PC-9 (cell line): ENCODE measurements around the gene PRUNE2. TPM values are rescaled to one million over a fixed set of nuclear protein-coding genes. Genes with fewer than 3 reads are reported as not detected.
"Not testable (repeated sequence)": the region's sequence is repeated elsewhere in the genome, so short reads cannot be mapped to it uniquely, and the experiment has no call there.

Source experiments
- Bru-seq: library from RNA; stranded (reverse); fragments of 400-500 nt; gene quantifications from one replicate; lab custom pipeline; 2021; lab: Mats Ljungman, UMichigan
- BruChase-seq, 2 experiments: library from RNA; stranded (reverse); fragments of 400-500 nt; gene quantifications; one replicate each; lab custom pipeline; 2021; lab: Mats Ljungman, UMichigan
- BruUV-seq: library from RNA; stranded (reverse); fragments of 400-500 nt; replicated peaks from 2 replicates; lab custom pipeline; 2021; lab: Mats Ljungman, UMichigan
- CTCF ChIA-PET: fragments of 300-600 bp; sonication (Branson Sonifier 250); formaldehyde crosslinking; loops from one replicate; lab custom pipeline; 2022; ENCODE audit warnings: antibody characterized with exemption; lab: Charles Lee
- POLR2A ChIA-PET: fragments of 300-600 bp; sonication (Branson Sonifier 250); formaldehyde crosslinking; loops from one replicate; lab custom pipeline; 2022; ENCODE audit warnings: antibody characterized with exemption; ENCODE audit not compliant: unreplicated experiment; lab: Charles Lee
- DNase-seq, 2 experiments: peaks; one replicate each; pipeline versions ENCODE4 v3.0.0 to v3.0.0-alpha.2; 2015 to 2022; ENCODE audit warnings: mixed read lengths in 1 of 2
- H2AFZ ChIP-seq: fragments of 200-600 bp; sonication (generic); 2 replicates; pipeline ENCODE4 v1.8.1; 2017; ENCODE audit warnings: antibody characterized with exemption
- H3F3A ChIP-seq: fragments of 200-600 bp; sonication (generic); 2 replicates; pipeline ENCODE4 v1.8.1; 2017; ENCODE audit warnings: antibody characterized with exemption, mild to moderate bottlenecking, low read depth; ENCODE audit not compliant: insufficient read depth
- H3K27ac ChIP-seq: fragments of 200-600 bp; sonication (generic); 2 replicates; pipeline ENCODE4 v1.6.1; 2016; ENCODE audit warnings: mixed run types
- H3K27me3 ChIP-seq: fragments of 200-600 bp; sonication (generic); 2 replicates; pipeline ENCODE4 v1.6.1; 2016; ENCODE audit warnings: low read depth, mixed run types; ENCODE audit not compliant: insufficient read depth
- H3K36me3 ChIP-seq: fragments of 200-600 bp; sonication (generic); 2 replicates; pipeline ENCODE4 v1.6.1; 2016; ENCODE audit warnings: low read depth, mixed run types
- H3K4me1 ChIP-seq: fragments of 200-600 bp; sonication (generic); replicated peaks from 2 replicates; pipeline ENCODE4 v1.6.1; 2016; ENCODE audit warnings: mixed run types; ENCODE audit not compliant: insufficient read depth
- H3K4me2 ChIP-seq: fragments of 200-600 bp; sonication (generic); 2 replicates; pipeline ENCODE4 v1.6.1; 2017; ENCODE audit warnings: mixed run types
- H3K4me3 ChIP-seq: fragments of 200-600 bp; sonication (generic); 2 replicates; pipeline ENCODE4 v1.6.1; 2016; ENCODE audit warnings: mixed run types
- H3K79me2 ChIP-seq: fragments of 200-600 bp; sonication (generic); 2 replicates; pipeline ENCODE4 v1.6.1; 2017; ENCODE audit warnings: low read depth, mixed run types
- H3K9me2 ChIP-seq: fragments of 200-600 bp; sonication (generic); 2 replicates; pipeline ENCODE4 v1.8.1; 2017; ENCODE audit warnings: mild to moderate bottlenecking; ENCODE audit not compliant: insufficient read depth
- H3K9me3 ChIP-seq: fragments of 200-600 bp; sonication (generic); 2 replicates; pipeline ENCODE4 v1.8.1; 2016; ENCODE audit warnings: low read depth; ENCODE audit not compliant: insufficient read depth
- H4K20me1 ChIP-seq: fragments of 200-600 bp; sonication (generic); 2 replicates; pipeline ENCODE4 v1.8.1; 2017; ENCODE audit not compliant: insufficient read depth
- CTCF ChIP-seq: fragments of 200-600 bp; sonication (generic); conservative IDR thresholded peaks from 2 replicates; pipeline ENCODE4 v1.6.1; 2017; ENCODE audit warnings: mixed run types, antibody characterized with exemption, mild to moderate bottlenecking, moderate library complexity
- EZH2 ChIP-seq: fragments of 200-600 bp; sonication (generic); IDR thresholded peaks from 2 replicates; pipeline ENCODE4 v1.8.0; 2017; ENCODE audit warnings: antibody characterized with exemption, low read depth
- intact Hi-C: fragments of 100-400 bp; cut with micrococcal nuclease; formaldehyde crosslinking; loops from one replicate; pipeline ENCODE4 v1.10.0; 2022; ENCODE audit not compliant: unreplicated experiment
- long read RNA-seq: library from polyadenylated mRNA; stranded (forward); transcript quantifications from one replicate; pipeline ENCODE4 v2.0.0, GENCODE V29; 2022
- total RNA-seq: library from RNA; stranded (reverse); gene quantifications from 2 replicates; pipeline ENCODE4 v1.2.3, GENCODE V29; 2021

The PRUNE2 gene, protein sequence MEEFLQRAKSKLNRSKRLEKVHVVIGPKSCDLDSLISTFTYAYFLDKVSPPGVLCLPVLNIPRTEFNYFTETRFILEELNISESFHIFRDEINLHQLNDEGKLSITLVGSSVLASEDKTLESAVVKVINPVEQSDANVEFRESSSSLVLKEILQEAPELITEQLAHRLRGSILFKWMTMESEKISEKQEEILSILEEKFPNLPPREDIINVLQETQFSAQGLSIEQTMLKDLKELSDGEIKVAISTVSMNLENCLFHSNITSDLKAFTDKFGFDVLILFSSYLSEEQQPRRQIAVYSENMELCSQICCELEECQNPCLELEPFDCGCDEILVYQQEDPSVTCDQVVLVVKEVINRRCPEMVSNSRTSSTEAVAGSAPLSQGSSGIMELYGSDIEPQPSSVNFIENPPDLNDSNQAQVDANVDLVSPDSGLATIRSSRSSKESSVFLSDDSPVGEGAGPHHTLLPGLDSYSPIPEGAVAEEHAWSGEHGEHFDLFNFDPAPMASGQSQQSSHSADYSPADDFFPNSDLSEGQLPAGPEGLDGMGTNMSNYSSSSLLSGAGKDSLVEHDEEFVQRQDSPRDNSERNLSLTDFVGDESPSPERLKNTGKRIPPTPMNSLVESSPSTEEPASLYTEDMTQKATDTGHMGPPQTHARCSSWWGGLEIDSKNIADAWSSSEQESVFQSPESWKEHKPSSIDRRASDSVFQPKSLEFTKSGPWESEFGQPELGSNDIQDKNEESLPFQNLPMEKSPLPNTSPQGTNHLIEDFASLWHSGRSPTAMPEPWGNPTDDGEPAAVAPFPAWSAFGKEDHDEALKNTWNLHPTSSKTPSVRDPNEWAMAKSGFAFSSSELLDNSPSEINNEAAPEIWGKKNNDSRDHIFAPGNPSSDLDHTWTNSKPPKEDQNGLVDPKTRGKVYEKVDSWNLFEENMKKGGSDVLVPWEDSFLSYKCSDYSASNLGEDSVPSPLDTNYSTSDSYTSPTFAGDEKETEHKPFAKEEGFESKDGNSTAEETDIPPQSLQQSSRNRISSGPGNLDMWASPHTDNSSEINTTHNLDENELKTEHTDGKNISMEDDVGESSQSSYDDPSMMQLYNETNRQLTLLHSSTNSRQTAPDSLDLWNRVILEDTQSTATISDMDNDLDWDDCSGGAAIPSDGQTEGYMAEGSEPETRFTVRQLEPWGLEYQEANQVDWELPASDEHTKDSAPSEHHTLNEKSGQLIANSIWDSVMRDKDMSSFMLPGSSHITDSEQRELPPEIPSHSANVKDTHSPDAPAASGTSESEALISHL (N-terminal part only)
- 0.20 TPM in 1 of 2 replicates, not detected in the other for total RNA-seq
- percentile 8 among the genes with signal in this experiment for Bru-seq, nascent RNA
- percentile 4 among the genes with signal in this experiment for BruChase-seq, experiment 1, labeled RNA remaining after a 2-hour chase
- BruChase-seq, experiment 2, labeled RNA remaining after a 6-hour chase, result percentile 6 among the genes with signal in this experiment
- long read RNA-seq, result 0 reads

GRCh38 chr9:76905791-76906646 is at the start of gene PRUNE2:
Gene PRUNE2, minus strand, starts transcription at chr9:76906114. Its CDS starts 151 bp downstream, at chr9:76905963.
- Histone ChIP-seq H3K9me3 (no peaks in the 10 kb centered on the region), H3F3A (no peaks in the 10 kb centered on the region), H3K36me3 (no peaks in the 10 kb centered on the region), H3K27ac (no peak within 1 kb of the TSS), H2AFZ (no peak within 1 kb of the TSS), H4K20me1 (no peaks in the 10 kb centered on the region), H3K27me3 (peaks cover 52% of the 10 kb centered on the region), H3K9me2 (no peaks in the 10 kb centered on the region), H3K4me3 (no peak within 1 kb of the TSS), H3K4me1 (no peaks in the 10 kb centered on the region), H3K79me2 (no peaks in the 10 kb centered on the region), H3K4me2 (no peak within 1 kb of the TSS)
- CTCF ChIA-PET, result no interaction called here
- intact Hi-C loops, result no loop called here
- POLR2A ChIA-PET, result no interaction called here
- peak in 1 of 2 experiments; percentile 14 for DNase-seq
- no peak for TF ChIP-seq EZH2
- BruUV-seq, result no TSS peak

DNA sequence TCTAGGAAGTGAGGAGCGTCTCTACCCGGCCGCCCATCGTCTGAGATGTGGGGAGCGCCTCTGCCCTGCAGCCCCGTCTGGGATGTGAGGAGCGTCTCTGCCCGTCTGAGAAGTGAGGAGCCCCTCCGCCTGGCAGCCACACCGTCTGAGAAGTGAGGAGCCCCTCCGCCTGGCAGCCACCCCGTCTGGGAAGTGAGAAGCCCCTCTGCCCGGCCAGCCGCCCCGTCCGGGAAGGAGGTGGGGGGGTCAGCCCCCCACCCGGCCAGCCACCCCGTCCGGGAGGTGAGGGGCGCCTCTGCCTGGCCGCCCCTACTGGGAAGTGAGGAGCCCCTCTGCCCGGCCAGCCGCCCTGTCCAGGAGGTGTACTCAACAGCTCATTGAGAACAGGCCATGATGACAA is 49.5 kb upstream of the PRUNE2 start:
- H3K36me3 ChIP-seq, H3K4me2 ChIP-seq, H3K27ac ChIP-seq, H3F3A ChIP-seq, H2AFZ ChIP-seq, BruUV-seq, POLR2A ChIA-PET, H4K20me1 ChIP-seq, H3K79me2 ChIP-seq, DNase-seq, CTCF ChIA-PET, H3K9me2 ChIP-seq, H3K9me3 ChIP-seq, H3K4me3 ChIP-seq, intact Hi-C loops, H3K4me1 ChIP-seq: not testable (repeated sequence)
- peaks cover 50% of the 10 kb centered on the region for H3K27me3 ChIP-seq

GRCh38 chr9:76949865-76950264 is 44.0 kb upstream of the PRUNE2 start:
- Histone ChIP-seq H3K9me2 (no peaks in the 10 kb centered on the region), H3K4me3 (no peak overlapping the region), H2AFZ (no peak overlapping the region), H3K27ac (no peak overlapping the region), H3K4me1 (no peaks in the 10 kb centered on the region), H3K36me3 (no peaks in the 10 kb centered on the region), H3K9me3 (peaks cover 5% of the 10 kb centered on the region; the same call in 1 of the 2 replicates), H3F3A (no peaks in the 10 kb centered on the region), H3K4me2 (no peak overlapping the region), H3K79me2 (no peaks in the 10 kb centered on the region), H4K20me1 (no peaks in the 10 kb centered on the region), H3K27me3 (peaks cover 71% of the 10 kb centered on the region)
- POLR2A ChIA-PET, result no interaction called here
- BruUV-seq, result no TSS peak
- no peak for TF ChIP-seq CTCF
- no peak for TF ChIP-seq EZH2
- DNase-seq, result no peak
- CTCF ChIA-PET, result interaction anchor here (0.7 kb wide), 1 partner anchor 828 kb away, joined by 5 read pairs; no protein-coding TSS in a partner anchor
- intact Hi-C loops, result no loop called here
